A673 (cell line): ENCODE measurements around the gene SYNE2.

ENCODE experiments used
- CTCF ChIP-seq: fragments of 300-800, 200-600 bp; sonication (generic); conservative IDR thresholded peaks from 2 replicates; pipeline ENCODE4 v1.5.1; 2017; ENCODE audit warnings: low read depth, mild to moderate bottlenecking, antibody characterized with exemption, low read length, moderate library complexity, mixed read lengths
- EZH2 ChIP-seq: fragments of 200-600 bp; sonication (generic); IDR thresholded peaks from 2 replicates; pipeline ENCODE4 v1.6.1; 2017; ENCODE audit warnings: borderline replicate concordance, low read depth, mild to moderate bottlenecking, mixed read lengths, antibody characterized with exemption, low read length; ENCODE audit not compliant: poor library complexity, severe bottlenecking

GRCh38 chr14:64049616-64050381 lies 197.0 kb downstream of the SYNE2 start:
- TF ChIP-seq CTCF (no peak), EZH2 (no peak)
